BJ (cell line): ENCODE results near the gene LAMB2. TPM values are rescaled to one million over a fixed set of nuclear protein-coding genes. Genes with fewer than 3 reads are reported as not detected.

ENCODE experiments used
- CTCF ChIA-PET: fragments of 350-600 bp; formaldehyde crosslinking; extraction: SDS; loops from one replicate; lab custom pipeline; 2021; ENCODE audit warnings: antibody characterized with exemption, inconsistent platforms; lab: Yijun Ruan, JAX
- POLR2A ChIA-PET: fragments of 300-600 bp; sonication (Branson Sonifier 250); formaldehyde crosslinking; extraction: SDS; loops from one replicate; lab custom pipeline; 2021; ENCODE audit warnings: antibody characterized with exemption; lab: Charles Lee
- DNase-seq: peaks from one replicate; pipeline ENCODE4 v3.0.0-alpha.2; 2011; ENCODE audit warnings: low read depth
- H3K27me3 ChIP-seq: 2 replicates; pipeline ENCODE4 v1.6.0; 2011; ENCODE audit warnings: low read length; ENCODE audit not compliant: control insufficient read depth, insufficient read depth
- H3K36me3 ChIP-seq: 2 replicates; pipeline ENCODE4 v1.5.1; 2011; ENCODE audit warnings: low read length; ENCODE audit not compliant: control insufficient read depth, insufficient read depth
- H3K4me3 ChIP-seq: 2 replicates; pipeline ENCODE4 v1.5.1; 2011; ENCODE audit warnings: low read depth, mild to moderate bottlenecking, control low read depth, low read length
- CTCF ChIP-seq: IDR thresholded peaks from 2 replicates; pipeline ENCODE4 v1.5.1; 2011; ENCODE audit warnings: low read depth, mild to moderate bottlenecking, control low read depth, inconsistent platforms, low read length, moderate library complexity; ENCODE audit not compliant: insufficient read depth
- polyA plus RNA-seq: library from polyadenylated mRNA; depleted of rRNA; stranded (reverse); fragments of >200 nt; gene quantifications from 2 replicates; pipeline ENCODE4 v1.2.3, GENCODE V29; 2011

LAMB2 gene
- polyA plus RNA-seq, 1 experiment = 1,544 TPM

GRCh38 chr3:49110780-49111179, 22.1 kb downstream of the LAMB2 start:
- Histone ChIP-seq H3K36me3 (peaks cover 58% of the 10 kb centered on the region), H3K4me3 (no peak overlapping the region), H3K27me3 (no peaks in the 10 kb centered on the region)
- ChIA-PET POLR2A (no interaction called here), CTCF (interaction anchor here (0.6 to 1.8 kb wide), 4 partner anchors 9 to 159 kb away, joined by 3 to 6 read pairs (median 4); partner anchors contain the start of genes NDUFAF3 and QRICH1)
- no peak for TF ChIP-seq CTCF
- no peak for DNase-seq

GRCh38 chr3:49108346-49108745, 24.5 kb downstream of the LAMB2 start:
- DNase-seq = no peak
- ChIA-PET CTCF (no interaction called here), POLR2A (no interaction called here)
- Histone ChIP-seq H3K36me3 (peaks cover 38% of the 10 kb centered on the region), H3K27me3 (no peaks in the 10 kb centered on the region), H3K4me3 (no peak overlapping the region)
- TF ChIP-seq CTCF = no peak

- CTCF ChIA-PET = no interaction called here
- H3K36me3 ChIP-seq = peaks cover 35% of the 10 kb centered on the region
- peak; percentile 73 for DNase-seq
- H3K4me3 ChIP-seq = peak within 1 kb of the TSS; percentile 78
- no peak for TF ChIP-seq CTCF
- POLR2A ChIA-PET = interaction anchor here (1.0 kb wide), 1 partner anchor 10 kb away, joined by 4 read pairs; the partner anchor contains the start of gene QRICH1
- H3K27me3 ChIP-seq = no peaks in the 10 kb centered on the region
These were observed 28.2 kb downstream of the LAMB2 start, which contains the start of gene QARS1 for GRCh38 chr3:49104427-49105291. TSS of gene QARS1 (minus strand) at chr3:49104757. CDS start at chr3:49104733, 24 bp downstream.

GRCh38 chr3:49104052-49104426, 28.8 kb downstream of the LAMB2 start:
- ChIA-PET CTCF (interaction anchor here (1.6 kb wide), 1 partner anchor 10 kb away, joined by 6 read pairs; the partner anchor contains the start of gene QRICH1), POLR2A (interaction anchor here (1.0 kb wide), 1 partner anchor 10 kb away, joined by 4 read pairs; the partner anchor contains the start of gene QRICH1)
- no peak for DNase-seq
- no peak for TF ChIP-seq CTCF
- peak overlapping the region; percentile 78 for H3K4me3 ChIP-seq
- peaks cover 36% of the 10 kb centered on the region for H3K36me3 ChIP-seq
- no peaks in the 10 kb centered on the region for H3K27me3 ChIP-seq

GRCh38 chr3:49100046-49100615, 32.7 kb downstream of the LAMB2 start:
- H3K27me3 ChIP-seq = no peaks in the 10 kb centered on the region
- ChIA-PET CTCF (no interaction called here), POLR2A (no interaction called here)
- no peak for TF ChIP-seq CTCF
- no peak for DNase-seq
- peaks cover 40% of the 10 kb centered on the region for H3K36me3 ChIP-seq
- no peak overlapping the region for H3K4me3 ChIP-seq
